Right renal cortex interstitium (tissue), 3 donors: Measurements from ENCODE around the gene SRRM5. TPM values are rescaled to one million over a fixed set of nuclear protein-coding genes. Genes with fewer than 3 reads are reported as not detected.

Experiments used
- DNase-seq, 3 donors: peaks; one replicate each; pipeline ENCODE4 v3.0.0-alpha.2; 2013; ENCODE audit warnings: low read depth in 3 of 3, low spot score in 2 of 3
- polyA plus RNA-seq, 3 donors: library from polyadenylated mRNA; unstranded; fragments of 120-200 nt; gene quantifications; one replicate each; pipeline ENCODE4 v1.2.1, GENCODE V29; 2013; ENCODE audit not compliant: insufficient read length in 3 of 3

The SRRM5 gene
- polyA plus RNA-seq, 3 donors = 0.59 to 0.80 (median 0.67) TPM

DNA sequence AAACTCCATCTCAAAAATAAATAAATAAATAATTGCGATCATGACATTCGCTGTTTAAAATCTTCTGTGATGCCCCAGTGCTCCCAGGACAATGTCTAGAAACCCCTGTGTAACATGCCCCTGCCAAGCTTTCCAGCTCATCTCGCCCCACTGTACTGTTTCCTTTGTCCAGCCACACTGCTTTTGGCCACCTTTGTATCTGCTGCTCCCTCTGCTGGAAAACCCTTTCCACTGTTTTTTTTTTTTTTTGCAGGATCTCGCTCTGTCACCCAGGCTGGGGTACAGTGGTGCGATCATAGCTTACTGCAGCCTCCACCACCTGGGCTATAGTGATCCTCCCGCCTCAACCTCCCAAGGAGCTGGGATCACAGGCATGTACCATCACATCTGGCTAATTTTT lies 50.6 kb downstream of the SRRM5 start:
- DNase-seq = no peak

- DNase-seq = no peak
These were observed 52.1 kb downstream of the SRRM5 start for GRCh38 chr19:43664018-43664417.

Other genes with a start within 250 kb of the SRRM5 start
- not detected for gene TEX101, start 197.2 kb upstream of the SRRM5 start, polyA plus RNA-seq
- gene LYPD3, start 146.5 kb upstream of the SRRM5 start, polyA plus RNA-seq = 1 to 10 TPM; 1.2 to 1.9 (median 1.3) TPM
- gene PHLDB3, start 107.3 kb upstream of the SRRM5 start, polyA plus RNA-seq = 1 to 10 TPM; 5.0 to 6.9 (median 5.6) TPM
- gene ETHE1, start 84.9 kb upstream of the SRRM5 start, polyA plus RNA-seq = 10 to 100 TPM; 24.2 to 28.1 (median 27.9) TPM
- 1 to 10 TPM; 1.4 to 1.5 (median 1.4) TPM for gene ZNF575, start 78.9 kb upstream of the SRRM5 start, polyA plus RNA-seq
- gene XRCC1, start 36.6 kb upstream of the SRRM5 start, polyA plus RNA-seq = 10 to 100 TPM; 56.4 to 66.0 (median 59.1) TPM
- gene PINLYP, start 36.3 kb upstream of the SRRM5 start, polyA plus RNA-seq = 10 to 100 TPM; 17.8 to 19.2 (median 17.9) TPM
- gene IRGQ, start 16.0 kb upstream of the SRRM5 start, polyA plus RNA-seq = 10 to 100 TPM; 12.7 to 13.8 (median 12.9) TPM
- 10 to 100 TPM in 2 of 3 donors, 1 to 10 TPM in 1; 9.6 to 11.3 (median 10.1) TPM for gene ZNF576, start 15.5 kb upstream of the SRRM5 start, polyA plus RNA-seq
- 10 to 100 TPM; 82.2 to 90.6 (median 86.1) TPM for gene ZNF428, start 7.5 kb downstream of the SRRM5 start, polyA plus RNA-seq
- gene CADM4, start 27.8 kb downstream of the SRRM5 start, polyA plus RNA-seq = 10 to 100 TPM; 43.1 to 50.6 (median 44.2) TPM
- 1 to 10 TPM; 6.0 to 8.4 (median 6.3) TPM for gene PLAUR, start 58.1 kb downstream of the SRRM5 start, polyA plus RNA-seq
- not detected for gene IRGC, start 104.0 kb downstream of the SRRM5 start, polyA plus RNA-seq
- gene SMG9, start 142.9 kb downstream of the SRRM5 start, polyA plus RNA-seq = 10 to 100 TPM; 36.9 to 40.5 (median 37.4) TPM
- 1 to 10 TPM in 2 of 3 donors, under 1 TPM in 1; 0.97 to 1.8 (median 1.5) TPM for gene KCNN4, start 168.9 kb downstream of the SRRM5 start, polyA plus RNA-seq
- gene LYPD5, start 190.4 kb downstream of the SRRM5 start, polyA plus RNA-seq = under 1 TPM; 0.42 to 0.71 (median 0.47) TPM
- 10 to 100 TPM; 11.4 to 14.8 (median 14.5) TPM for gene ZNF283, start 215.2 kb downstream of the SRRM5 start, polyA plus RNA-seq